Measurements from ENCODE around the gene EXOC6B.

DNA sequence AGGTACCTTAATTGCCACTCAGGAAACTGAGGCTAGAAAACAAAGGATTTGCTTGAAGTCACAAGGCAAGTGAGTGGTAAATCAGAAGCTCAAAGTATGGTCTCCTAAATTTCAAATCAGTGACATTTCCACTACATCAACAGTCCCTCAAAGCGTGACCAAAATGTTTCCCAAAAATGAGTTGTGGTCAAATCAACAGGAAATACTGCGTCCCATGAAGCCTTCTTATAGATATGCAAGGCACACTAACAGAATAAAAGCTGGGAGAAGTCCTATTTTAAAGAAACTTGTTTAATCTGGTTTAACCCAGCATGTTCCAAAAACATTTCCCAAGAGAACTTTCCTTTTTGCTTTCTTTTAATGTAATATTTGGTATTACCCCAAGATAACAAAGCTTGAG lies 249.4 kb downstream of the EXOC6B start:
- TF ChIP-seq, protein P1, sequence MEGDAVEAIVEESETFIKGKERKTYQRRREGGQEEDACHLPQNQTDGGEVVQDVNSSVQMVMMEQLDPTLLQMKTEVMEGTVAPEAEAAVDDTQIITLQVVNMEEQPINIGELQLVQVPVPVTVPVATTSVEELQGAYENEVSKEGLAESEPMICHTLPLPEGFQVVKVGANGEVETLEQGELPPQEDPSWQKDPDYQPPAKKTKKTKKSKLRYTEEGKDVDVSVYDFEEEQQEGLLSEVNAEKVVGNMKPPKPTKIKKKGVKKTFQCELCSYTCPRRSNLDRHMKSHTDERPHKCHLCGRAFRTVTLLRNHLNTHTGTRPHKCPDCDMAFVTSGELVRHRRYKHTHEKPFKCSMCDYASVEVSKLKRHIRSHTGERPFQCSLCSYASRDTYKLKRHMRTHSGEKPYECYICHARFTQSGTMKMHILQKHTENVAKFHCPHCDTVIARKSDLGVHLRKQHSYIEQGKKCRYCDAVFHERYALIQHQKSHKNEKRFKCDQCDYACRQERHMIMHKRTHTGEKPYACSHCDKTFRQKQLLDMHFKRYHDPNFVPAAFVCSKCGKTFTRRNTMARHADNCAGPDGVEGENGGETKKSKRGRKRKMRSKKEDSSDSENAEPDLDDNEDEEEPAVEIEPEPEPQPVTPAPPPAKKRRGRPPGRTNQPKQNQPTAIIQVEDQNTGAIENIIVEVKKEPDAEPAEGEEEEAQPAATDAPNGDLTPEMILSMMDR (IDR thresholded peaks at IDR 0.05), result no peak
- TF ChIP-seq POLR2A (IDR thresholded peaks at IDR 0.05) (no peak), POLR2AphosphoS5 (IDR thresholded peaks at IDR 0.05) (no peak)

All from prostate gland (tissue), 2 donors.